ENCODE results near the gene ASTL.

ASTL gene

GRCh38 chr2:96180521-96180920 lies 42.2 kb upstream of the ASTL start:
- DNase-seq (ENCODE audit: low read depth): no peak
- no peak overlapping the region for H3K4me3 ChIP-seq (ENCODE audit: low read length)
- no peak for TF ChIP-seq CTCF (IDR thresholded peaks at IDR 0.05; ENCODE audit: insufficient read depth, low read depth, low read length, missing control alignments)

GRCh38 chr2:96180002-96180401 lies 41.7 kb upstream of the ASTL start:
- H3K4me3 ChIP-seq (ENCODE audit: low read length): no peak overlapping the region
- no peak for TF ChIP-seq CTCF (IDR thresholded peaks at IDR 0.05; ENCODE audit: insufficient read depth, low read depth, low read length, missing control alignments)
- no peak for DNase-seq (ENCODE audit: low read depth)

GRCh38 chr2:96176661-96177060 lies 38.4 kb upstream of the ASTL start:
- TF ChIP-seq CTCF (IDR thresholded peaks at IDR 0.05; ENCODE audit: insufficient read depth, low read depth, low read length, missing control alignments): no peak
- DNase-seq (ENCODE audit: low read depth): no peak
- no peak overlapping the region for H3K4me3 ChIP-seq (ENCODE audit: low read length)

- peak; percentile 10 for DNase-seq (ENCODE audit: low read depth)
- TF ChIP-seq CTCF (IDR thresholded peaks at IDR 0.05; ENCODE audit: insufficient read depth, low read depth, low read length, missing control alignments): no peak
- H3K4me3 ChIP-seq (ENCODE audit: low read length): no peak overlapping the region
Measured at GRCh38 chr2:96175951-96176350, 37.6 kb upstream of the ASTL start.

- TF ChIP-seq CTCF (IDR thresholded peaks at IDR 0.05; ENCODE audit: insufficient read depth, low read depth, low read length, missing control alignments): peak; percentile 97
- peak; percentile 72 for DNase-seq (ENCODE audit: low read depth)
- no peak overlapping the region for H3K4me3 ChIP-seq (ENCODE audit: low read length)
Measured at GRCh38 chr2:96174251-96175144, 36.2 kb upstream of the ASTL start.

- no peak overlapping the region for H3K4me3 ChIP-seq (ENCODE audit: low read length)
- no peak for TF ChIP-seq CTCF (IDR thresholded peaks at IDR 0.05; ENCODE audit: insufficient read depth, low read depth, low read length, missing control alignments)
- DNase-seq (ENCODE audit: low read depth): no peak
Measured at GRCh38 chr2:96171831-96172230, 33.5 kb upstream of the ASTL start.

GRCh38 chr2:96170626-96171025 lies 32.3 kb upstream of the ASTL start:
- no peak for TF ChIP-seq CTCF (IDR thresholded peaks at IDR 0.05; ENCODE audit: insufficient read depth, low read depth, low read length, missing control alignments)
- no peak for DNase-seq (ENCODE audit: low read depth)
- H3K4me3 ChIP-seq (ENCODE audit: low read length): no peak overlapping the region
